Measurements from ENCODE around the gene IREB2.

DNA sequence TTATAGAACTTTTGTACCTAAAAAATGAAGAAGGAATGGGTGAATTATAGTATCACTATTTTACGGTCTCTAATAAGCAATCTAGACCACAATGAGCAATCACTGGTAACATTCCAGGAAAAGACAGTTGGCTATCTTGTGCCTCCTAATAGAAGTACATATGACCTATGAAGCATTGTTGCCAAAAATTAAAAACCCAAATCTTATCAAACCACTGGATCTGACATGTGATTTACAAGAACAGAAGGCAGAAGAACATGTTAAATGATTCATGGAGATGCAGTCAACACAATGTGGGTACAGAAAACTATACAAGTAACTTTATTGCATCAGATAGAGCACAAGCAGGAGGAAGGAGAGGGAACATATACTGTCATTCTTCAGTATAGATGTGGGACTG is 54.9 kb downstream of the IREB2 start:
- TF ChIP-seq CTCF (IDR thresholded peaks at IDR 0.05), result no peak
- no peak for TF ChIP-seq GABPA (IDR thresholded peaks at IDR 0.05; ENCODE audit: low read depth)
- TF ChIP-seq NRF1 (IDR thresholded peaks at IDR 0.05; ENCODE audit: low read depth, low read length), result no peak
- no peak for TF ChIP-seq GATA2 (CRISPR knock-in tag; IDR thresholded peaks at IDR 0.05)
- TF ChIP-seq, protein P1, sequence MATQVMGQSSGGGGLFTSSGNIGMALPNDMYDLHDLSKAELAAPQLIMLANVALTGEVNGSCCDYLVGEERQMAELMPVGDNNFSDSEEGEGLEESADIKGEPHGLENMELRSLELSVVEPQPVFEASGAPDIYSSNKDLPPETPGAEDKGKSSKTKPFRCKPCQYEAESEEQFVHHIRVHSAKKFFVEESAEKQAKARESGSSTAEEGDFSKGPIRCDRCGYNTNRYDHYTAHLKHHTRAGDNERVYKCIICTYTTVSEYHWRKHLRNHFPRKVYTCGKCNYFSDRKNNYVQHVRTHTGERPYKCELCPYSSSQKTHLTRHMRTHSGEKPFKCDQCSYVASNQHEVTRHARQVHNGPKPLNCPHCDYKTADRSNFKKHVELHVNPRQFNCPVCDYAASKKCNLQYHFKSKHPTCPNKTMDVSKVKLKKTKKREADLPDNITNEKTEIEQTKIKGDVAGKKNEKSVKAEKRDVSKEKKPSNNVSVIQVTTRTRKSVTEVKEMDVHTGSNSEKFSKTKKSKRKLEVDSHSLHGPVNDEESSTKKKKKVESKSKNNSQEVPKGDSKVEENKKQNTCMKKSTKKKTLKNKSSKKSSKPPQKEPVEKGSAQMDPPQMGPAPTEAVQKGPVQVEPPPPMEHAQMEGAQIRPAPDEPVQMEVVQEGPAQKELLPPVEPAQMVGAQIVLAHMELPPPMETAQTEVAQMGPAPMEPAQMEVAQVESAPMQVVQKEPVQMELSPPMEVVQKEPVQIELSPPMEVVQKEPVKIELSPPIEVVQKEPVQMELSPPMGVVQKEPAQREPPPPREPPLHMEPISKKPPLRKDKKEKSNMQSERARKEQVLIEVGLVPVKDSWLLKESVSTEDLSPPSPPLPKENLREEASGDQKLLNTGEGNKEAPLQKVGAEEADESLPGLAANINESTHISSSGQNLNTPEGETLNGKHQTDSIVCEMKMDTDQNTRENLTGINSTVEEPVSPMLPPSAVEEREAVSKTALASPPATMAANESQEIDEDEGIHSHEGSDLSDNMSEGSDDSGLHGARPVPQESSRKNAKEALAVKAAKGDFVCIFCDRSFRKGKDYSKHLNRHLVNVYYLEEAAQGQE (IDR thresholded peaks at IDR 0.05; ENCODE audit: low read depth, low read length), result no peak
- TF ChIP-seq FOXJ3 (CRISPR knock-in tag; IDR thresholded peaks at IDR 0.05), result no peak
- TF ChIP-seq, protein P2, sequence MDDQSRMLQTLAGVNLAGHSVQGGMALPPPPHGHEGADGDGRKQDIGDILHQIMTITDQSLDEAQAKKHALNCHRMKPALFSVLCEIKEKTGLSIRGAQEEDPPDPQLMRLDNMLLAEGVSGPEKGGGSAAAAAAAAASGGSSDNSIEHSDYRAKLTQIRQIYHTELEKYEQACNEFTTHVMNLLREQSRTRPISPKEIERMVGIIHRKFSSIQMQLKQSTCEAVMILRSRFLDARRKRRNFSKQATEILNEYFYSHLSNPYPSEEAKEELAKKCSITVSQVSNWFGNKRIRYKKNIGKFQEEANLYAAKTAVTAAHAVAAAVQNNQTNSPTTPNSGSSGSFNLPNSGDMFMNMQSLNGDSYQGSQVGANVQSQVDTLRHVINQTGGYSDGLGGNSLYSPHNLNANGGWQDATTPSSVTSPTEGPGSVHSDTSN (IDR thresholded peaks at IDR 0.05), result no peak
- TF ChIP-seq CHD2 (IDR thresholded peaks at IDR 0.05; ENCODE audit: low read length, partially characterized antibody), result no peak

Data from SK-N-SH (cell line).